PC-3 (cell line): ENCODE measurements around the gene OXSR1. TPM values are rescaled to one million over a fixed set of nuclear protein-coding genes. Genes with fewer than 3 reads are reported as not detected.
A peak's percentile ranks its signal among the peaks of the same experiment; 100 is the strongest.

Experiments
- ATAC-seq: fragments of 200-7000 bp; cut with Tn5 transposase; 2 replicates; pipeline ENCODE4 v1.9.1; 2020; ENCODE audit warnings: mild to moderate bottlenecking, moderate library complexity
- BruUV-seq: library from RNA; stranded (reverse); fragments of 400-500 nt; replicated peaks from 2 replicates; lab custom pipeline; 2021; lab: Mats Ljungman, UMichigan
- CTCF ChIA-PET: fragments of 300-600 bp; sonication (Branson Sonifier 250); formaldehyde crosslinking; loops from one replicate; lab custom pipeline; 2022; ENCODE audit warnings: antibody characterized with exemption; lab: Charles Lee
- POLR2A ChIA-PET: fragments of 300-600 bp; sonication (Branson Sonifier 250); formaldehyde crosslinking; loops from one replicate; lab custom pipeline; 2022; ENCODE audit warnings: antibody characterized with exemption; ENCODE audit not compliant: unreplicated experiment; lab: Charles Lee
- DNase-seq: peaks from one replicate; pipeline ENCODE4 v3.0.0-alpha.2; 2015
- H2AFZ ChIP-seq: fragments of 300-600 bp; sonication (generic); 2 replicates; pipeline ENCODE4 v1.6.0; 2016; ENCODE audit warnings: antibody characterized with exemption, low read length
- H3F3A ChIP-seq: fragments of 300-600 bp; sonication (generic); one replicate; pipeline ENCODE4 v1.6.0; 2017; ENCODE audit warnings: antibody characterized with exemption, low read length, control low read depth, mild to moderate bottlenecking; ENCODE audit not compliant: unreplicated experiment
- H3K27ac ChIP-seq: fragments of 300-600 bp; sonication (generic); 2 replicates; pipeline ENCODE4 v1.5.1; 2016; ENCODE audit warnings: mild to moderate bottlenecking, low read length
- H3K27me3 ChIP-seq: fragments of 300-600 bp; sonication (generic); 2 replicates; pipeline ENCODE4 v1.6.1; 2016; ENCODE audit warnings: low read length, mixed read lengths
- H3K36me3 ChIP-seq: fragments of 300-600 bp; sonication (generic); 2 replicates; pipeline ENCODE4 v1.6.1; 2016; ENCODE audit warnings: low read depth, mixed run types, low read length, mixed read lengths
- H3K4me1 ChIP-seq: fragments of 300-600 bp; sonication (generic); 2 replicates; pipeline ENCODE4 v1.5.1; 2016; ENCODE audit warnings: low read length; ENCODE audit not compliant: insufficient read depth
- H3K4me2 ChIP-seq: fragments of 300-600 bp; sonication (generic); 2 replicates; pipeline ENCODE4 v1.6.0; 2016; ENCODE audit warnings: low read length
- H3K4me3 ChIP-seq: fragments of 300-600 bp; sonication (generic); 2 replicates; pipeline ENCODE4 v1.5.1; 2016; ENCODE audit warnings: mild to moderate bottlenecking, low read length, mixed read lengths
- H3K79me2 ChIP-seq: fragments of 300-600 bp; sonication (generic); 2 replicates; pipeline ENCODE4 v1.6.1; 2017; ENCODE audit warnings: low read length, mixed read lengths
- H3K9ac ChIP-seq: fragments of 300-600 bp; sonication (generic); 2 replicates; pipeline ENCODE4 v1.6.0; 2016; ENCODE audit warnings: mild to moderate bottlenecking, low read length
- H3K9me2 ChIP-seq: fragments of 300-600 bp; sonication (generic); replicated peaks from 2 replicates; pipeline ENCODE4 v1.6.1; 2016; ENCODE audit warnings: mixed run types, low read length, mixed read lengths
- H3K9me3 ChIP-seq: fragments of 300-600 bp; sonication (generic); 2 replicates; pipeline ENCODE4 v1.6.1; 2016; ENCODE audit warnings: low read length, mixed read lengths
- H4K20me1 ChIP-seq: fragments of 300-600 bp; sonication (generic); 2 replicates; pipeline ENCODE4 v1.6.1; 2016; ENCODE audit warnings: low read length, mixed read lengths
- EZH2 ChIP-seq: fragments of 300-600 bp; sonication (generic); IDR thresholded peaks from one replicate; pipeline ENCODE4 v1.6.1; 2017; ENCODE audit warnings: antibody characterized with exemption, mild to moderate bottlenecking, low read length; ENCODE audit not compliant: unreplicated experiment
- EZH2phosphoT487 ChIP-seq: fragments of 300-600 bp; sonication (generic); IDR thresholded peaks from 2 replicates; pipeline ENCODE4 v1.6.1; 2018; ENCODE audit warnings: mild to moderate bottlenecking, antibody characterized with exemption, low read length, borderline replicate concordance
- intact Hi-C: fragments of 100-400 bp; cut with micrococcal nuclease; formaldehyde crosslinking; loops from 2 replicates; pipeline ENCODE4 v1.9.0; 2023
- total RNA-seq: library from RNA; depleted of rRNA; stranded (reverse); fragments of >200 nt; gene quantifications from 2 replicates; pipeline ENCODE4 v1.2.3, GENCODE V29; 2014
- TF ChIP-seq, protein P1 (sequence below): fragments of 300-600 bp; sonication (generic); conservative IDR thresholded peaks from 2 replicates; pipeline ENCODE4 v1.5.1; 2017; ENCODE audit warnings: antibody characterized with exemption, low read depth, mild to moderate bottlenecking, low read length

Gene OXSR1
- total RNA-seq, 1 experiment from 2014 or later: 42.2 TPM

DNA sequence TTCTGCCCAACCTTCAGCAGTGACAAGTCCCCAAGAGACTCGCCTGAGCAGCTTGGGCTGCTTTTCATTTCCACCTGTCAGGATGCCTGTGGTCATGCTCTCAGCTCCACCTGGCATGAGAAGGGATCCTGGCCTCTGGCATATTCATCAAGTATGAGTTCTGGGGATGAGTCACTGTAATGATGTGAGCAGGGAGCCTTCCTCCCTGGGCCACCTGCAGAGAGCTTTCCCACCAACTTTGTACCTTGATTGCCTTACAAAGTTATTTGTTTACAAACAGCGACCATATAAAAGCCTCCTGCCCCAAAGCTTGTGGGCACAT lies 23.4 kb upstream of the OXSR1 start:
- intact Hi-C loops: no loop called here
- H3K9me3 ChIP-seq: no peaks in the 10 kb centered on the region
- peak overlapping the region; percentile 7; the same call in 1 of the 2 replicates for H3K4me2 ChIP-seq
- no peaks in the 10 kb centered on the region for H3K27me3 ChIP-seq
- peak; percentile 95 for DNase-seq
- H3K4me1 ChIP-seq: peaks cover 49% of the 10 kb centered on the region
- peak; percentile 4 for ATAC-seq
- POLR2A ChIA-PET: interaction anchor here (0.6 to 1.0 kb wide), 3 partner anchors 16 to 25 kb away, joined by 3 to 22 read pairs (median 4); partner anchors contain the start of gene OXSR1
- H3K4me3 ChIP-seq: no peak overlapping the region
- peak overlapping the region; percentile 68 for H3K27ac ChIP-seq
- H3K9me2 ChIP-seq: no peaks in the 10 kb centered on the region
- no peak overlapping the region for H2AFZ ChIP-seq
- no peak overlapping the region; the same call in 1 of the 2 replicates for H3K9ac ChIP-seq
- H4K20me1 ChIP-seq: no peaks in the 10 kb centered on the region
- TF ChIP-seq EZH2phosphoT487 (no peak), EZH2 (no peak)
- TF ChIP-seq, protein P1, sequence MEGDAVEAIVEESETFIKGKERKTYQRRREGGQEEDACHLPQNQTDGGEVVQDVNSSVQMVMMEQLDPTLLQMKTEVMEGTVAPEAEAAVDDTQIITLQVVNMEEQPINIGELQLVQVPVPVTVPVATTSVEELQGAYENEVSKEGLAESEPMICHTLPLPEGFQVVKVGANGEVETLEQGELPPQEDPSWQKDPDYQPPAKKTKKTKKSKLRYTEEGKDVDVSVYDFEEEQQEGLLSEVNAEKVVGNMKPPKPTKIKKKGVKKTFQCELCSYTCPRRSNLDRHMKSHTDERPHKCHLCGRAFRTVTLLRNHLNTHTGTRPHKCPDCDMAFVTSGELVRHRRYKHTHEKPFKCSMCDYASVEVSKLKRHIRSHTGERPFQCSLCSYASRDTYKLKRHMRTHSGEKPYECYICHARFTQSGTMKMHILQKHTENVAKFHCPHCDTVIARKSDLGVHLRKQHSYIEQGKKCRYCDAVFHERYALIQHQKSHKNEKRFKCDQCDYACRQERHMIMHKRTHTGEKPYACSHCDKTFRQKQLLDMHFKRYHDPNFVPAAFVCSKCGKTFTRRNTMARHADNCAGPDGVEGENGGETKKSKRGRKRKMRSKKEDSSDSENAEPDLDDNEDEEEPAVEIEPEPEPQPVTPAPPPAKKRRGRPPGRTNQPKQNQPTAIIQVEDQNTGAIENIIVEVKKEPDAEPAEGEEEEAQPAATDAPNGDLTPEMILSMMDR: no peak
- H3F3A ChIP-seq: no peaks in the 10 kb centered on the region
- H3K79me2 ChIP-seq: peaks cover 31% of the 10 kb centered on the region
- BruUV-seq: no TSS peak
- CTCF ChIA-PET: no interaction called here
- H3K36me3 ChIP-seq: 0 out of 2 replicates have a peak, but pooled peaks cover 6% of the 10 kb centered on the region

DNA sequence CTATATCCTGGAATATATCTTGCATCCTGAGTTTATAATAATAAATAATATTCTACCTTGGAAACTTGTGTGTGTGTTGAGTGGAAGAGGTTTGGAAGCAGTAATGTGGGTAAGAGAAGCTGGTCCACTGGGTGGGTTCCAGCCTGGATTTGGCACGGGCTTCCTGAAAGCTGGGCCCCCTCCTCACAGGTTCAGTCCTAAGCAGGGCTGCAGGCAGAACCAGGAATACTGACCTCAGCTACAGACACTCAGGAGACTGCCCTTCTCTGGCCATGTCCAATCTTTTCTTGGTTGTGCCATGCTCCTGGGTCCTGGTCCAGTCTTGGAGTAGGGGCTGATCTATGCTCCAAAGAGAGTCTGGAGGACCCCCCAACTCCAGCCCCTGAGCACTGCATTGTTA lies 22.4 kb upstream of the OXSR1 start:
- BruUV-seq: no TSS peak
- Histone ChIP-seq H3K9ac (no peak overlapping the region), H3K27me3 (no peaks in the 10 kb centered on the region), H3F3A (no peaks in the 10 kb centered on the region), H3K4me3 (no peak overlapping the region), H3K4me2 (no peak overlapping the region), H3K36me3 (0 out of 2 replicates have a peak, but pooled peaks cover 6% of the 10 kb centered on the region), H3K9me3 (no peaks in the 10 kb centered on the region), H2AFZ (no peak overlapping the region), H3K79me2 (peaks cover 31% of the 10 kb centered on the region), H3K9me2 (no peaks in the 10 kb centered on the region), H4K20me1 (no peaks in the 10 kb centered on the region), H3K4me1 (peaks cover 42% of the 10 kb centered on the region), H3K27ac (no peak overlapping the region)
- ATAC-seq: no peak
- intact Hi-C loops: no loop called here
- POLR2A ChIA-PET: interaction anchor here (0.5 kb wide), 1 partner anchor 45 kb away, joined by 6 read pairs; no protein-coding TSS in a partner anchor
- CTCF ChIA-PET: no interaction called here
- DNase-seq: no peak
- TF ChIP-seq EZH2: no peak
- TF ChIP-seq, protein P1: no peak
- TF ChIP-seq EZH2phosphoT487: no peak

DNA sequence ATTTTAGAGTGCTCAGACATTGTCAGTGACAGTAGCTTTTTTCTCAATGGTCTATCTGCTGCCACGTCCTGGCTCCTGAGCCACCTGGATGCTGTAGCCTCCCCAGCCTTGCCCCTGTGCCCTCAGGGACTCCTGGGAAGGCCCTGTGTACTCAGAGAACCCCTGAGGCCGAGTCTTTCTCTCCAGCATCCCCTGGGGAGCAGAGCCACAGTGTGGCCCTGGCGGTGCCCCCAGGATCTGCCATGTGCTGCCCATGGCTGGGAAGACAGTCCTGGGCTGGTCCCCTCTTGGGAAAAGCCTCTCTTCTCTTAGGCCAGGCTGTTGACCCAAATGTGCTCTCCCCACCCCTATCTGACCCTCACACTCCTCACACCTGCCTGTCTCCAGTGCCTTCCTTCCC lies 21.8 kb upstream of the OXSR1 start:
- no peak overlapping the region for H3K4me2 ChIP-seq
- ChIA-PET CTCF (no interaction called here), POLR2A (no interaction called here)
- no peak overlapping the region for H3K4me3 ChIP-seq
- intact Hi-C loops: no loop called here
- no peaks in the 10 kb centered on the region for H3K9me3 ChIP-seq
- H3K27me3 ChIP-seq: no peaks in the 10 kb centered on the region
- H3F3A ChIP-seq: no peaks in the 10 kb centered on the region
- no TSS peak for BruUV-seq
- H3K9ac ChIP-seq: no peak overlapping the region
- TF ChIP-seq, protein P1: no peak
- TF ChIP-seq EZH2phosphoT487 (no peak), EZH2 (no peak)
- peaks cover 38% of the 10 kb centered on the region for H3K4me1 ChIP-seq
- no peak for DNase-seq
- no peak for ATAC-seq
- no peaks in the 10 kb centered on the region for H4K20me1 ChIP-seq
- H3K9me2 ChIP-seq: no peaks in the 10 kb centered on the region
- H3K36me3 ChIP-seq: 0 out of 2 replicates have a peak, but pooled peaks cover 6% of the 10 kb centered on the region
- peaks cover 28% of the 10 kb centered on the region for H3K79me2 ChIP-seq
- H3K27ac ChIP-seq: no peak overlapping the region
- no peak overlapping the region for H2AFZ ChIP-seq
